AG08395 (cell line): ENCODE data around the gene PLEKHH1.

ENCODE experiments used
- DNase-seq: peaks from one replicate; pipeline ENCODE4 v3.0.0; 2012; ENCODE audit warnings: mixed read lengths, low spot score

The PLEKHH1 gene

GRCh38 chr14:67510836-67511235 lies 22.3 kb upstream of the PLEKHH1 start:
- no peak for DNase-seq

GRCh38 chr14:67512463-67513310 lies 20.4 kb upstream of the PLEKHH1 start:
- no peak for DNase-seq

DNA sequence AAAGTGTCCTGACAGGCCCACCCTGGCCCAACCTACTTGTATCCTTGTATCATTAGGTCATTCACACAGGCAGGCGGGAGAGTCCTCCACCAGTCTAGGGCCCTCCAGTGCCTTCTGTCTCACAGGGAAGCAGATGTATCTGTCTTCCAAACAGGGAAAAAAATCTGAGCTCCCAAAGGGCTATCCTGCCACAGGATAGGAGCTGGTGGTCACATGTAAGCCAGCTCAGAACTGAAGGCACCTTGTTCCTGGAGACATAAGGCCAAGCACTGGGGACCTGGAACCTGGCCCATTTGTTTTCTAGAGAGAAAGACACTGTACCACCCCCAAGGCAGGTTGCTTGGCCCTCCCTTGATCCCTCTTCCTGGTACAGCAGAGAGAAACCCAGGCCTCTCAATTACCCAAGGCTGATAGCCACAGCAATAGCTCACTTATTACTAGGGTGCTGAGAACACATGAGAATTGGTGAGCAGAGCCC lies 19.4 kb upstream of the PLEKHH1 start:
- DNase-seq: no peak

DNA sequence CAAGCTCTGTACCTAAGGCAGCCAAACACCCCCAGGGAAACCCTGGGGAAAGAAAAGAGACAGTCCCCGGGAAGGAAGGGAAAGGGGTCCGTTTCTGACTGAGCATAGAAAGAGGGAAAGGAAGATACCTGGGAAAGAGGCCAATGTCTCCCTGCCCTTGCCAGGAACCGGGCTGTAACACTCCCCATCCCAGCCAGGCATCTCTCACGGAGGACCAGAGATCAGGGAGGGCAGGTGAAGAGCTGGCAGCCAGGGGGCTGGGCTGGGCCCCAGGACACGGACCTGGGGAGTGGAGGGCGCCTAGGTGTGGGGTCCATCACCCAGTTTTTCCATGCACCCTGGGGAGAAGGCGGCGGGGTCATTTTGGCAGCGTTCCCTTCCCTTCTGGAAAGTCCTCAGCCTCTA lies 18.9 kb upstream of the PLEKHH1 start:
- DNase-seq: no peak

- peak; percentile 48 for DNase-seq
Measured at GRCh38 chr14:67514650-67515385, 18.3 kb upstream of the PLEKHH1 start.

GRCh38 chr14:67515386-67516079 lies 17.6 kb upstream of the PLEKHH1 start:
- no peak for DNase-seq

DNA sequence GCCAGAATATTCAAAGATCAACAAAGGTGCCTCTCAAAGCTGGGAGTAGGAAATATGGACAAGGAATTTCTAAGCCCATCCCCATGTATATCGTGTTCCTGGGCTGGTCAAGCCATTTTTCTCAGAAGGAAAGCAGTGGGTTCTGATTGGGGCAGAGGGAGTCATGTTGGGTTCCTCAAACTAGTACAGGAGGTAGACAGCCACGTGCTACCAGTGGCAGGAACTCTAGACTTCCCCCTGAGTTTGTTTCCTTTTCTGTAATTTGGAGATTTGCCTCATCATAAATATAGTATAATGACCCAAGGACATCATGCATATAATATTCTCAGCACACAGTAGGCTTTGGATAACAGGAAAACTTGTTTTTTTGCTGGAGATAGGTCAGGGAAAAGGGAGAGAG lies 16.4 kb upstream of the PLEKHH1 start:
- no peak for DNase-seq

- peak; percentile 61 for DNase-seq
Measured at GRCh38 chr14:67517083-67517482, 16.0 kb upstream of the PLEKHH1 start.

DNA sequence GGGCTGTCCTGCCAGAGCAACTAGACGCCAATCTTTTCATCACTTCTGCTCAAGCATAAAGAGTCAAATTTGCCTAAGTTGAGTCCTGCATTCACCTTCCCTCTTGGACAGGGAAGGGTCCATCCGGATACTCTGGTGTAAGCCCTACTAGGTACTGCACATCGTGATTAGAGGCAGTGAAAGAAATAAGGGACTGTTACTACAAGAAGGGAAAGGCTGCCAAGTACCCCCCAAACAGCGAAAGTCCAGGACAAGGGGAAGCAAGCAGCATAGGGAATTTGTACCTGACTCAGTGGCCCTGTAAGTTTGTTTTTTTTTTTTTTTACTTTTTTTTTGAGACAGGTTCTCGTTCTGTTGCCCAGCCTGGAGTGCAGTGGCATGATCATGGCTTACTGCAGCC lies 13.7 kb upstream of the PLEKHH1 start:
- DNase-seq: no peak

DNA sequence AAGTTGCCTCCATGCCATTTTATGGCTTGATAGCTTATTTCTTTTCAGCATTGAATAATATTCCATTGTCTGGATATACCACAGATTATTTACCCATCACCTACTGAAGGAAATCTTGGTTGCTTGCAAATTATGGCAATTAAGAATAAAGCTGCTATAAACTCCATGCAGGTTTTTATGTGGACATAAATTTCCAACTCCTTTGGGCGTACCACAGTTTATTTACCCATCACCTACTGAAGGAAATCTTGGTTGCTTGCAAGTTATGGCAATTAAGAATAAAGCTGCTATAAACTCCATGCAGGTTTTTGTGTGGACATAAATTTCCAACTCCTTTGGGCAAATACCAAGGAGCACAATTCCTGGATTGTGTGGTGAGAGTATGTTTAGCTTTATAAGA lies 12.6 kb upstream of the PLEKHH1 start:
- DNase-seq: no peak

DNA sequence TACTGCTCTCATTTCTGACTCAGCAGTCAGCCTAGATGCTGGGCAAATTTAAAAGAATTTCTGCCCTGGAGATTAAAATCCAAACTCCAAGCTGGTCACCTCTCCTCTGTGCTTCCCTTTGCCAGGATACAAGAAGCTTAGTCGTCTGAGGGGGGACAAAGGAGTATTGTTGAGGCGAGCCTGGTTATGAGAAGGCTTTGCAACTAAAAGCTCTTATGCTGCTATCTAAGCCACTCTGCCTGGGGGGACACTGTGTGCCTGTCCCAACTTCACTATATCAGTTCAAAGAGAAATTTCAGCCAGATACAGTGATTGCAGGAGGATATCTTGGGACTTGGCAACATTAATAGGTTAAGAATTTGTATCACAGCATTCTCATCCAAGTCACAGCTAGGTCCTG lies 10.8 kb upstream of the PLEKHH1 start:
- DNase-seq: no peak

- no peak for DNase-seq
Measured at GRCh38 chr14:67523764-67524633, 9.1 kb upstream of the PLEKHH1 start.

GRCh38 chr14:67524634-67524963 lies 8.5 kb upstream of the PLEKHH1 start:
- no peak for DNase-seq

DNA sequence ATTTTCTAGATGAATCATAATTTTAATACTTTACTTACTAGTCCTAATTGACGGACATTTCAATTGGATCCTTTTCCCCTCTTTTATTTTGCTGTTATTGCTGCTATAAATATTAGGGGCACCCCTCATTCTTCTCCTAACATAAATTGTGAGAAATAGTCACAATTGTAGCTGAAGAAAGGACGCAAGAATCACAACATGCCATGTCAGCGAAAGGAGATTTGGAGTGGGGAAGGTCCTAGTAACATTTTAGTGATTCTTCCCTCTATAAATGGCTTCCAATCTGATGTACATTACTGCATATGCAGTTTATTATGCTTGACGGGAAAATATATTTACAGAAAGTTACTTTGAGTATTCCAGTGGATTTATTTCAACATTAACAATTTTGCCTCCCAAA lies 7.7 kb upstream of the PLEKHH1 start:
- no peak for DNase-seq

DNA sequence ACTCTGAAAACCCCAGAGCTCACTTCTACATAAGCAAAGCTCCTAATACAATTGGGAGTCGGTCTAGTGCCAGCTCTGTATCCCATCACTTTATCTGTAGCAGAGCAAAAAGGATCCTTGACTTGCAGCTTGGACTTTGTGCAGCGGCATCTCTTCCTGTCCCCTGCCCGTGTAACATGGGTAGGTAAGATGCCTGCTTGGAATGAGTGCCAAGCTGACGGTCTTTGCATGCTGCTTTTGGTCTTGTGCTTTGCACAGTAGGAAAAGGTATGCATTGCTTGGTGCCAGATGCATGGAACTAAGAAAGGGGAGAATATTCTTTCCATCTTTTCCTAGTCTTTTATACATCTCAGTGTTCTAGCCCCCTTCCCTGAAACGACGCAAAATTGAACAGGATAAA lies 6.9 kb upstream of the PLEKHH1 start:
- DNase-seq: no peak

GRCh38 chr14:67526676-67527459 lies 6.2 kb upstream of the PLEKHH1 start:
- DNase-seq: peak; percentile 60

DNA sequence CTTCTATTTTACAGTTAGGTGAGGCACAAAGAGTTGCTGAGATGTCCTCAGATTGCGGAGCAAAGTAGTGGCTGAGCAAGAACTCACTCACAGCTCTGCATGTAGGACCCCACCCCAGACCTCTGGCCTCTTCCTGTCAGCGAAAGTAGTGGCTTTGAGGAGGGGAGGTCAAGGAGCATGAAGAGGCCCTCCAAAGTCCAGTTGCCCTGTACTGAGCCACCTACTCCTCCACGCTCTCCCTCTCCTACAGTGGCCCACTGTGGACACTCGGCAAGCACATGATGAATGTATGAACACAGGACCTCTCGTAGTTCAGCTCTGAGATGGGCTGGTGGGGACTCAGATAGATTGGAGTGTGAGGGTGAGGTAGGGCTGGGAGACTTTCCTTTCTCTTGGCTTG lies 5.3 kb upstream of the PLEKHH1 start:
- no peak for DNase-seq

GRCh38 chr14:67528276-67528675 lies 4.8 kb upstream of the PLEKHH1 start:
- DNase-seq: no peak

GRCh38 chr14:67529947-67530935 lies 2.8 kb upstream of the PLEKHH1 start:
- DNase-seq: no peak

DNA sequence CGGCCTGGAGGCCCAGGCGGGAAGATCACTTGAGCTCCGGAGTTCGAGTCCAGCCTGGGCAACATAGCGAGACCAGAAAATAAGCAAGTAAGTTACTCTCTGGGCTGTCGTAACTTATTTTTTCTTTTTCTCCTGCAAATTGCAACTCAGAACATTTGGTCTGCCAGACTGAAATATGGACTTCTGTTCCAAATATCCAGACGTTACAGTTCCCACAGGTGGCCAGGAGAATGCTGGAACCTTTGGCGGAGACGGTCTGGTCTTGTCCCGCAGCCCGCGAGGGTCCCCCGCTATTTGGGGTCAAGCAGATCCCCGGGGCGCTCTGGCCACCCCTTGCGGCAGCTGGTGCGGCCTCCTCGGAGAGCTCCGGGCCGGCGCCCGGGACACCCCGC lies 488 bp upstream of the PLEKHH1 start:
- no peak for DNase-seq
